NT2/D1 (cell line): ENCODE results near the gene NLRP1.

Source experiments
- DNase-seq: peaks from one replicate; pipeline ENCODE4 v3.0.0-alpha.2; 2011; ENCODE audit warnings: low read depth, low spot score
- H3K27me3 ChIP-seq: 2 replicates; pipeline ENCODE4 v1.6.0; 2011; ENCODE audit warnings: mild to moderate bottlenecking; ENCODE audit not compliant: insufficient read length, insufficient read depth
- H3K36me3 ChIP-seq: 2 replicates; pipeline ENCODE4 v1.6.1; 2011; ENCODE audit warnings: mild to moderate bottlenecking, low read length, mixed read lengths; ENCODE audit not compliant: insufficient read depth, insufficient read length
- H3K4me1 ChIP-seq: 2 replicates; pipeline ENCODE4 v1.5.1; 2011; ENCODE audit not compliant: insufficient read depth, insufficient read length
- H3K4me3 ChIP-seq: 2 replicates; pipeline ENCODE4 v1.5.1; 2011; ENCODE audit warnings: low read depth; ENCODE audit not compliant: insufficient read length
- H3K9ac ChIP-seq: 2 replicates; pipeline ENCODE4 v1.6.0; 2011; ENCODE audit warnings: low read depth; ENCODE audit not compliant: insufficient read length
- H3K9me3 ChIP-seq: 2 replicates; pipeline ENCODE4 v1.5.1; 2011; ENCODE audit warnings: mild to moderate bottlenecking, low read length; ENCODE audit not compliant: insufficient read depth
- SUZ12 ChIP-seq: IDR thresholded peaks from 2 replicates; pipeline ENCODE4 v1.6.1; 2011; ENCODE audit not compliant: insufficient read length, insufficient read depth; ENCODE audit errors: extremely low read depth
- YY1 ChIP-seq: IDR thresholded peaks from 2 replicates; pipeline ENCODE4 v1.6.1; 2011; ENCODE audit not compliant: insufficient read length, insufficient read depth
- ZNF274 ChIP-seq: IDR thresholded peaks from 2 replicates; pipeline ENCODE4 v1.6.1; 2011; ENCODE audit warnings: mild to moderate bottlenecking, low read depth, low read length

NLRP1 gene

DNA sequence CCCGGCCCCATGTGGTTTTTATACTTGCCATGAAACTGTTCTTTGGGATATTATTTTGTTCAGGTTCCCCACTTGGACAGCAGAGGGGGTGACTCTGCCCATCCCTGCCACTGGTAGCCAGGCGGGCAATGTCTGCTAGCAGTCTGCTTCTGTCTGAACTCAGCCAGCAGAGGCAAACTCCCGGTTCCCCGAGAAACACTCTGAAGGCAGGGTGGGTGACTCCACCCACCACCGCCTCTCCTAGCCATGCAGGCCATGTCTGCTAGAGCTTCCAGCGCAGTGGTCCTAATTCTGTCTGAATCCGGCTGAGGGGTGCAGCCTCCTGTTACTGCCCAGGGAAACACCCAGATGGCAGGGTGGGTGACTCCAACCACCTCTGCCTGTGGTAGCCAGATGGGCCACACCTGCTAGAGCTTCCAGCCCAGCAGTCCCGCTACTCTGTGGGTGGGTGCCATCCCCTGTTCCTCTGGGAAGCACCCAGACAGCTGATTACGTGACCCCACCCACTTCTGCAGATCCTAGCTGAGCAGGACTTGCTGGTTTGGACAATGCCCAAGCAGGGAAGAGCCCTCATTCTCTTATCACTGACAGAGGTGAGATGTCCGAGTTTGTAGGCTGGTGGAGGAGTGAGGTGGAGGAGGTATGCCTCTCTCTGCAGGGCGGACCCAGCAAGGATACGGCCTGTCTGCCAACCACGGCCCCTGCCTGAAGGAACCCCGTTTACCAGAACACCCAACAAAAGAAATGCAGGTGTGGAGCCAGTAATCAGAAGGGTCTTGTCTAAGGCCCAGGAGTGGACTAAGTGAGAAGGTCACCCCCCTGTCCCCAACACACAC is 22.4 kb downstream of the NLRP1 start:
- no peak overlapping the region for H3K4me3 ChIP-seq
- DNase-seq, result no peak
- no peak for TF ChIP-seq ZNF274
- no peak for TF ChIP-seq YY1
- TF ChIP-seq SUZ12, result no peak
- H3K36me3 ChIP-seq, result no peaks in the 10 kb centered on the region
- no peaks in the 10 kb centered on the region for H3K4me1 ChIP-seq
- no peaks in the 10 kb centered on the region for H3K27me3 ChIP-seq
- no peak overlapping the region for H3K9ac ChIP-seq
- no peaks in the 10 kb centered on the region for H3K9me3 ChIP-seq

- H3K27me3 ChIP-seq, result no peaks in the 10 kb centered on the region
- DNase-seq, result no peak
- H3K4me1 ChIP-seq, result no peaks in the 10 kb centered on the region
- no peak overlapping the region for H3K9ac ChIP-seq
- no peaks in the 10 kb centered on the region for H3K9me3 ChIP-seq
- H3K36me3 ChIP-seq, result no peaks in the 10 kb centered on the region
- no peak overlapping the region for H3K4me3 ChIP-seq
- TF ChIP-seq YY1 (no peak), ZNF274 (no peak), SUZ12 (no peak)
Observed at GRCh38 chr17:5560361-5560988, 23.8 kb downstream of the NLRP1 start.

GRCh38 chr17:5558815-5559785 is 25.2 kb downstream of the NLRP1 start:
- no peak overlapping the region for H3K4me3 ChIP-seq
- H3K4me1 ChIP-seq, result no peaks in the 10 kb centered on the region
- H3K9ac ChIP-seq, result no peak overlapping the region
- no peak for TF ChIP-seq SUZ12
- TF ChIP-seq YY1, result no peak
- TF ChIP-seq ZNF274, result no peak
- no peaks in the 10 kb centered on the region for H3K9me3 ChIP-seq
- H3K27me3 ChIP-seq, result no peaks in the 10 kb centered on the region
- no peaks in the 10 kb centered on the region for H3K36me3 ChIP-seq
- no peak for DNase-seq

DNA sequence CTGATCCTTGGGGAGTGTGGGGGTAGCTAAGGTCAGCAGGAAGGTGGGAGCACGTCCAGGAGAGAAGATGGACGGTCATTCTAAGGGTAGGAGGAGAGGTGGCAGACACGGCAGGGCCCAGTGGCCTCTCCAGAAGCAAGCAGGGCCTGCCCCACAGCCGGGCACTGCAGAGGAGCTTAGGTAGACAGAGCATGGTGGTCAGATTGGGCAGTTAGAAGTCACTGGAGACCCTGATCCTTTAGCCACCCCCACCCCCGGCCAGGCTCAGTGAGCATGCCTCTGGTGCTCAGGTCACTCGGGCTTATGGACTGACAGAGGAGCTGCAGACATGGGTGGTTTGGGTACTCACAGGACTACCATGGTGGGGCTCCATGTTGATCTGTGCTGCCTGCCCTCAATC is 26.3 kb downstream of the NLRP1 start:
- Histone ChIP-seq H3K4me3 (no peak overlapping the region), H3K27me3 (no peaks in the 10 kb centered on the region), H3K4me1 (no peaks in the 10 kb centered on the region), H3K36me3 (no peaks in the 10 kb centered on the region), H3K9me3 (no peaks in the 10 kb centered on the region), H3K9ac (no peak overlapping the region)
- TF ChIP-seq SUZ12 (no peak), ZNF274 (no peak), YY1 (no peak)
- no peak for DNase-seq

- Histone ChIP-seq H3K9ac (no peak overlapping the region), H3K27me3 (no peaks in the 10 kb centered on the region), H3K36me3 (no peaks in the 10 kb centered on the region), H3K9me3 (no peaks in the 10 kb centered on the region), H3K4me1 (no peaks in the 10 kb centered on the region), H3K4me3 (no peak overlapping the region)
- TF ChIP-seq SUZ12 (no peak), ZNF274 (no peak), YY1 (no peak)
- no peak for DNase-seq
Observed at GRCh38 chr17:5557485-5557884, 26.8 kb downstream of the NLRP1 start.

GRCh38 chr17:5555254-5555653 is 29.1 kb downstream of the NLRP1 start:
- Histone ChIP-seq H3K9ac (no peak overlapping the region), H3K4me1 (no peaks in the 10 kb centered on the region)
- DNase-seq, result no peak

GRCh38 chr17:5553479-5553878 is 30.8 kb downstream of the NLRP1 start:
- DNase-seq, result no peak
- no peaks in the 10 kb centered on the region for H3K9me3 ChIP-seq
- no peak overlapping the region for H3K4me3 ChIP-seq
- no peaks in the 10 kb centered on the region for H3K4me1 ChIP-seq
- H3K27me3 ChIP-seq, result no peaks in the 10 kb centered on the region
- TF ChIP-seq SUZ12, result no peak
- no peak for TF ChIP-seq ZNF274
- TF ChIP-seq YY1, result no peak
- H3K36me3 ChIP-seq, result no peaks in the 10 kb centered on the region
- no peak overlapping the region for H3K9ac ChIP-seq

More at GRCh38 chr17:5555254-5555653, 29.1 kb downstream of the NLRP1 start:
- Histone ChIP-seq H3K36me3 (no peaks in the 10 kb centered on the region), H3K9me3 (no peaks in the 10 kb centered on the region), H3K4me3 (no peak overlapping the region), H3K27me3 (no peaks in the 10 kb centered on the region)
- TF ChIP-seq SUZ12, result no peak
- TF ChIP-seq YY1, result no peak
- TF ChIP-seq ZNF274, result no peak
